GM18502 (cell line): Measurements from ENCODE around the gene PCDH7.

Experiments
- ATAC-seq: cut with Tn5 transposase; IDR thresholded peaks from one replicate; pipeline ENCODE4 v1.9.1; 2021; ENCODE audit warnings: mild to moderate bottlenecking; ENCODE audit not compliant: unreplicated experiment, poor library complexity

Gene PCDH7

DNA sequence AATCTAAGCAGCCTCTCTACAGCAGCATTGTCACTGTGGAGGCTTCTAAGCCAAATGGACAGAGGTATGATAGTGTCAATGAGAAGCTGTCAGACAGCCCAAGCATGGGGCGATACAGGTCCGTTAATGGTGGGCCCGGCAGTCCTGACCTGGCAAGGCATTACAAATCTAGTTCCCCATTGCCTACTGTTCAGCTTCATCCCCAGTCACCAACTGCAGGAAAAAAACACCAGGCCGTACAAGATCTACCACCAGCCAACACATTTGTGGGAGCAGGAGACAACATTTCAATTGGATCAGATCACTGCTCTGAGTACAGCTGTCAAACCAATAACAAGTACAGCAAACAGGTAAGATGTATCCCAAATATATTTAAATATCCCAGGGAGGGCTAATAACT lies 4.1 kb downstream of the PCDH7 start:
- ATAC-seq, result no peak

DNA sequence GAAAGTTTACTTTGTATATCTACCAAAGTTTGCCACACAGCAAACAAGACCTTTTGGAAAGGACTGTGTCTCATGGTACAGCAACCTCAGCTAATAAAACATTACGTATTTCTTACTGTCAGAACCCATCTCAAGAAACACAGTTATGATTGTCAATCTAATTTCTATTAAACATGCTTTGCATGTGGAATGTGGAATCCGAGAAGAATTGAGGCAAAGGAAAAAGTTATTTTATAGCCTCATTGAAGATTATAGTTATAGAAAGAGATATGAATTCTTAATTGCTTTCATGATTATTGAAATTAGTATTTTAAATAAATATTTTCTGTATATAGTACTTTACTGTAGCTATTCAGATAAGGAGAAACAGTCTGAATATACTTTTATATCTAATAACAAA lies 5.4 kb downstream of the PCDH7 start:
- no peak for ATAC-seq

DNA sequence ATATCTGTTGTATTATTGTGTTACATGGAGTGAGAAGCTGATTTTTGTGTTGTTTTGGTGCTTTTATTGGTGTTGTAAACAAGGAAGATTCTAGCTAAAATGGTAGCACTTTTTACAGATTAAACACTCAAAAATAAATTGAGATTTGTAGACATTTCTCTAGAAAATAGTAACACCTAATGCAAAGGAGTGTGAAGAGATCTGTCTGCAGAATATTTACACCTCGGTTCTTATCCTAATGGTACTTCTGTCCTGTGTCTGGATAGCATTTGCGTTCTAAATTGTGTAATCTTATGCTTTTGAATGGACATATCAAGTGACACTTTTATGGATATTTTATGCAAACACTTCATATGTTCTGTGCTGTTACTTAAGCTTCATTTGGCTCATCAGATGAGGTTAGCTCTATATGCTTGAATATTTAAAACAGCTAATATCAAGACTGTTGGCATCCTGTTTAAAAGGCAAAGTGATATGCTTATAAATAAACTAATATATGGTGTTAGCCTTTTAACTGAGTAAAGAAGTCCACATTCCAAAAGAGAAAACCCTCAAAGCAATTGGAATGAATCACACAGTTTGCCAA lies 6.0 kb downstream of the PCDH7 start:
- ATAC-seq, result no peak

DNA sequence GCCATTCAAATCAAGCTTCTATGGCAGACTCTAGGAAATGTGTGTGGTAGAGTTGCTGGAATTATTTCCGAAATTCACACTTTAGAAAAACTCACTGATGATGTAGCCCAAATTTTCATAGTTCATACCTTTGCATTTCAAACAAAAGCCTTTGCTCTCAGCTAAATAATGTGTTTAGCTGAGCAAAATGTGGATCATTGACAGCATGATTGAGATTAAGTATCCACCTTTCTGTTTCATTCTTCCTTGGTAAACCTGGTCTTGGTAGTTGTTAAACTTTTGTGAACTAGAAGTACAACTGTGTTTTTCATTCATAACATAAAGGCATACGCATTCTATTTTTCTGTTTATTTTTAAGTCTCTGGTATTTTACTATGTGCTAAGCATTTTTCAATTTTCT lies 7.2 kb downstream of the PCDH7 start:
- no peak for ATAC-seq

DNA sequence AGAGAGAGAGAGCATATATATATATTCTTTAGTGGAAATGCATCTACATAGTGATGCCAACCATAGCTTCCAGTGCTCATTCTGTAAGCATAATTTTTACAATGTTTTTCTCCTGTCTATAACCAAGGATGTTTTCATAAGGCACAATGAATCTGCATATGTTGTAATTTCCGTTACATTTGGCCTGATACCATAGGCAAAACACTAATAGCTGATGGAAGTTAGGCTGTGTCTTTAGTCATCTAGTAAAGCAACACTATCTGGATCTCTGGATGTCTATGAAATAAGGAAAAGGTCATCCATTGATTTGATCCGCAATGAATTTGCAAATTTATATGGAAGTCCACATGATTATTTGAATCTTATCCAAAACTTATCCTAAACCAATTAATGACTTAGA lies 8.1 kb downstream of the PCDH7 start:
- no peak for ATAC-seq

DNA sequence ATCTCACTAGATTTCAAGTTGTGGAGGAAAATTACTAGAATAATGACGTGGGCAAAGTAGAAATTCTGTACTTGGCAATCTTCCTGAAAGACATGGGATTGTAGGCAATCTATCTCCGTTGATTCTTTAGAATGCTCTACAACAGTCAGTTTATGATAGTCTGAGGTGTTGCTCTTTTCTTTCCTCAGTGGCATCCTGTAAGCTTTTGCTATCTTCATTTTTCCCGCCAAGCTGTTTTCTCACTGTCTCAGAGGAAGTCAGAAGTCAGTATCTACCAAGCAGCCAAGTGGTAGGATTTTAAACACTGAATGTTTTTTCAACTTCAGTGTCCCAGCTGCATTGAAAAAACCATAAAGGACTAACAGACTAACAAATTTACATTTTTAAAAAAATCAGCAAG lies 23.7 kb downstream of the PCDH7 start:
- no peak for ATAC-seq

DNA sequence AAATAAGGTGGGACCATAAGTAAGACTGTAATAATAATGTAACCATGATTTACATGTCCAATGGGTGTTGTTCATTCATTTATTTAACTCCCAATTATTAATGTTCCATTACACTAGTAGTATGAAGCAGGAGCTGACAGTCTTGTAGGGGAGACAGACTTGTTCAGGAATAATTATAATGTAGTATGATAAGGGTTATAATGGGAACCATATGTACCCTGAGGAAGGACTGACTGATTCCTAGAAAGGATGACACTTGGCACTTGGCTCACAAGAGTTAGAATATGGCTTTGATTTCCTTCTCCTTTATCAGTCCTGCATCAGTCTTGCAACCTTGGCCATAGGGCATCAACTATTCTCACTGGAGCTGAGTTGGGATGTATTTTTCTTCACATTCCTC lies 24.2 kb downstream of the PCDH7 start:
- no peak for ATAC-seq

DNA sequence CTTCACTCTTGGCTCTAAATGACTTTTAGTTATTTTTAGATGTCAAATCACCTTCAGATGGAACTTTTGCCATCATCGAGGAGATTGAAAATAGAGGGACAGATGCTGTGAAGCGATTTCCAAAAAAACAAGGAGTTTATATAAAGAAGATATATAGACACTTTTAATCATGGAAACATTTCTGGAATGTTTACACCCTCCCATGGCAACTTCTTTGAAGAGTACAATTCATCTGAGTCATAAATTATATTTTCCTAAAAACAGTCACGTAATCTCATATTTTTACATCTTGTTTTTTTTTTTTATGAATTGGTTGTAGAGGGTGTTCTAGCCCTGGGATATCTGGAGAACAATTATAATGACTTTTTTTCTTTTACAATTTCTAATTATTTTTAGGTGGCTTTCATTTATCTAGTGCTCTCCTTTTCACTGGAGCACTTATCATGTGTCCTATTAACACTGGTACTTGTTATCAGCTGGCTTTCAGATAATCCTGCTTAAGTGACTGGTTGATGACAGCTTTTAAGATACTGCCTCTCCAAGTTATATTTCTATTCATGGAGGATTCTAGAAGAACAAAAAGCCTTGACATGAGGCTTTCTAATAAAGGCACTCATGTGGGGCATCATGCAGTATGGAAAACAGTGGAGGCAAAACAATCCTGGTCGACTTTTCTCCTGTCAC lies 24.9 kb downstream of the PCDH7 start:
- no peak for ATAC-seq

DNA sequence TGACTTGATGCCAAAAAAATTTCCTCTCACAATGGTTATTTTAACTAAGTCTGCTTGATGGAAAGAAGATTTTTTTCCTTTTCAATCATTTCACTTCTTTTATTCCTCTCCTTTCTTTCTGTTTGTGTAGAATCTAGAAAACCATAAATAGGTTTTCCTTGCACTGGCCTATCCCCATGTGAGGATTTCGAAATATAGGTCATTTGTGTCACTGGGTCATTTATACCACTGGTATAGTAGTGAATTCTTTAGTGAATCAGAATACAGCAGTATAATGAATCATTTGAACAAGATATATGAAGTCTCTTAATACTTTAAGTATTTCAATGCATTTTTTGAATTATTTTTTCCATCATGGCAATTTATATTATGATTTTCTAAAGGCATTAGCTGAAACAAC lies 26.6 kb downstream of the PCDH7 start:
- no peak for ATAC-seq

DNA sequence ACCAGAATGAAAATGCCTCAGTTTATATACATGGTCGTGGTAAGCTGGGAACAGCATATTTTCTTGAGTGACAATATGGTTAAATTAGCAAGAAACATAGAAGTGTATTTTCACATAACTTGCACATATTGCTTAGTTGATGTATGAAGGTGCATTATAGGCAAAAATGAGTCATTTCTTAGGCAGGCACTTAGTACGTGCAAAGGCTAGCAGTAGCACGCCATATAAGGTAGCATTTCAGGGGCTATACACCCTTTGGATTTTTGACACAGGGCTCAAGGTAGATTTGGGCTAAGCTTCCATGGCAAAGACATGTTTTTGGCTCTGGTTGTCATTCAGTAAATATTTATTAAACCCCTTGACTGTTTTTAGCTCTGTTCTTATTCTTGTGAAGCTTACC lies 33.1 kb downstream of the PCDH7 start:
- ATAC-seq, result no peak

DNA sequence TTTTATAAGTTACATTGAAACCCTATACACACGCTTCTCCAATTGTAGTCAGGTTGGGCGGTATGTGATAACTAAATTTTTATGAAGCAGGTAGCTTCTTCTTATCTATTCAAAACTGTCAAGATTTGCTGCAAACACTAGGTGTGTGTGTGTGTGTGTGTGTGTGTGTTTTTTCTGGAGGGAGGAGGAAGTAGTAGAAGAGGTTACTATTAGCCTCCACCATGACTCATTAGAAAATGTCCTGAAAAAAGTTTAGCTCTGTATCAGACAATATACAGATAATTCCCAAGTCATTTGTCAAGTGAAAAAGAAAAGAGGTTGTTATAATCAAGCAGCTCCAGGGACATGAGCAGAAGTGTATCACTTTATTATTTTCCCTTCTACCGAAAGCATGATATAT lies 33.9 kb downstream of the PCDH7 start:
- no peak for ATAC-seq

DNA sequence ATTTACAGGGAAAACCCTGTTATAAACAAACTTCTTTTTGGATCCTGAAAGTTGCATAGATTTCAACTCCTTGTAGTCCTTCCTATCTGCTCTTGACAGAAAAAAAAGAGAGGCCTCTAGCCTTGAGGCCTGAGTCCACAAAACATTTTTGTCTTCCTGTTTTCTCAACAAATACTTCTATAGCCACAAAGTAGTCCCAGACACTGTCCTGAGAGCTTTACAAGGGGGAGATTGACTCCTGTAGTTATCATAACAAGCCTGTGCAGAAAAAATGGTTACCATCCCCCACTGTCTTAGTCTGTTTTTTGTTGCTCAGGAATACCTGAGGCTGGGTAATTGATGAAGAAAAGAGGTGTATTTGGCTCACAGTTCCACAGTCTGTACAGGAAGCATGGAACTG lies 35.2 kb downstream of the PCDH7 start:
- ATAC-seq, result no peak

DNA sequence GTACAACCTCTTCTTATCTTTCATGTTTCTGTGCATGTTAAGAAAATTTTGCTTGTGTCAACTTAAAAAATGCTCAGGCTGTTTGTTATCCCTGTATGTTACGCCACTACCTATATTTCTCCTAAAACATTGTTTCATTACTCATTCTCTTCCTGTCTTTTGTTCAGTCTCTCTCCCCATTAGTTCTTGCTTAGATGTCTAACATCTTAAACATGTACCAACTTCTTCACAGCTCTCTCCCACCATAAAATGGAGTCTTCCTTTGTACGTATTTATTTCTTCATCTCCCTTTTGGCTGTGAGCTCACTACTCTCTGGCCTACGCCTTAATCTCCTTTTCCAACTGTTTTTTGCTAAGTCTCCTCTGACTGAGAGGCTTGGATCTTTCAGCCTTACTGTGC lies 36.4 kb downstream of the PCDH7 start:
- no peak for ATAC-seq

DNA sequence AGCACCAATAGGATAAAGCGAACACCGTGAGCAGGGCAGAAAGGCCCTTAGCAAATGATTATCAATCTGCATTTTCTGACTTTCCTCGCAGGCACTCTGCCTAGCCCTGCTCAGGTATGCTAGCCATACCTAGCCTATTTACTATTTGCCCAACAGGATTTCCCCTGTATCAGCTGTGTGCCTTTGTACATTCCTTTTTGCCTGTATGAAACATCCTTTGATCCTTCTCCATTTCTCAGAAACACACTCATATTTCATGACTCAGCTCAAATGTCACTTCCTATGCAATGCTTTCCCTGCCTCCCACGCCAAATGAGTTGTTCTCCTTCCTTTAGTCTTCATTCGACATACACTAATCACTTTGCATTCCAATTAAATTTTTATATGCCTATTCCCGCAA lies 37.2 kb downstream of the PCDH7 start:
- no peak for ATAC-seq

DNA sequence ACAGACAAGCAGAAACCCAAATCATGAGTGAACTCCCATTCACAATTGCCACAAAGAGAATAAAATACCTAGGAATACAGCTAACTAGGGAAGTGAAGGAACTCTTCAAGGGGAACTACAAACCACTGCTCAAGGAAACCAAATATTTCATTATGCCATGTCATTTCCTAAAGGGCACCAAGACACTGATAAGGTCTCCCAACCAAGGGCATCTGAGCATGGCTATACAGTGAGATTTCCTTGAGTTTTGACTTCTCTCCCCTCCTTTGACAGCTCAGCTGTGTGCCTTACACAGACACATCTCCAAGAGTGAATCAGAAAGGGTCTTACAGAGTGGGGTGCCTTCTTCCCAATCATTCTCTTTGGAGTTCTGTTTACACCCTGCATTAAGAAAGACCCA lies 40.4 kb downstream of the PCDH7 start:
- ATAC-seq, result no peak

DNA sequence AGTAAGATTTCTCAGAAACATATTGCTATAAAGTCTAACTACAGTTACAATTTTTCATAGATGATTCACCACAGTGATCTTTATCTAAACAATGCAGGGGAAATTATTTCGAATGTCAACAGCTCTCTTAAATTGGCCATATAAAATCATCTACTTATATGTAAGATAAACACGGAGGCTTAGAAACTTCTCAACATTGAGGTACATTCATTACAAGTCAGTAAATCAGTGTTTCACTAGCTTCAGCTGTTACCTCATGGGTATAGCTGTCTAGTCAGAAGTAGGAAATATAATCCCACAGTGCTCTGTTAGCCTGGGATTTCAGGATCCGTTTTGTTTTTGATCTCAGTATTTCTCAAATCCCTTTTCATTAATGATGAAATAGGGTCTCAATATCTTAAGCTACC lies 43.2 kb downstream of the PCDH7 start:
- ATAC-seq, result no peak

DNA sequence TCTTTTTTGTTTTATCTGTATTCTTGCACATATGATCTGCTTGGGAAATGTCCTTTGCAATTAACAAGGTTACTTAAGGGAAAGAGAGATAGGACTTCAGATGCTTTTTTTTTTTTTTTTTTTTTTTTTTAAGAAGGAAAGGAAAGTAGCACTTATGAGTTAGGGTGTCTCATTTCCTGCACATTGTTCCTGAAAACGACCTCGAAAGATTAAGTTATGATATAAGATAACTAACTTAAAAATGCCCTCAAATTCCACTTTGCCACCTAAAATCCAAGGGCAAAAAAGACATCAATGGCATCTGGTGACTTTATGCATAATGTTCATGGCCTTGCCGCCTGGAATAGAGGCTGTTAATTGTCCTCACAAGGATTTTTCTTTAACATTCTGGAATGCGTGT lies 44.9 kb downstream of the PCDH7 start:
- no peak for ATAC-seq

DNA sequence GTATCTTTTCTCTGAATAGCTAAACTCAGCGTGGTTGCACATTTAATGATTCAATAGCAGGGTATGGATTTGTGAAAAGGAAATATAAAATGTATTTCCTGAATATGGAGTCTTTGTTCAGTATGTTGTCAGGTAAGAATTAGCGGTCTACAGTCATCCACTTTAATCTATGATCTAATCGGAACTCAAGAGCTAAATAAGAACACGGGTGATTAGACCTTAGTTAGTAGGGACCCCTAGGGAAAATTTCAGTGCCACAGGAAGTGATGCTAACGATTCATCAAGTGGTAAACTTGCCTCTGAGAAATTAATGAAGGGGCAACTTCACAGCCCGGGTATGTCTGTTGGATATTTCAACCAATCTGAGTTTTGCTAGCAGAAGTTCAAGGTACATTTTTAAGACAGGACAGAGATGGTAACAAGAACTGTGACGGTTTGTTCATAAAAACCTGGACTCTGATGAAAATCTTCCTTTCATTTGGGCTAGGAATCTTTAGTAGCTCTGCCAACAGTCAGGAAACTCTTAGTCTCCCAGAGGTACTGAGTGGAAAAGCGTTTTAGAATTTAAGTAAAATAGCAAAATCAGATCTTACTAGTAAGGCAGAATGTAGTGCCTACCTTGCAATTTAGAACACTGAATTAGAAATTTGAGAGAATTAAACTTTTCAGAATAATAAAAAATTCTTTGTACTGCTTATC lies 47.1 kb downstream of the PCDH7 start:
- no peak for ATAC-seq

DNA sequence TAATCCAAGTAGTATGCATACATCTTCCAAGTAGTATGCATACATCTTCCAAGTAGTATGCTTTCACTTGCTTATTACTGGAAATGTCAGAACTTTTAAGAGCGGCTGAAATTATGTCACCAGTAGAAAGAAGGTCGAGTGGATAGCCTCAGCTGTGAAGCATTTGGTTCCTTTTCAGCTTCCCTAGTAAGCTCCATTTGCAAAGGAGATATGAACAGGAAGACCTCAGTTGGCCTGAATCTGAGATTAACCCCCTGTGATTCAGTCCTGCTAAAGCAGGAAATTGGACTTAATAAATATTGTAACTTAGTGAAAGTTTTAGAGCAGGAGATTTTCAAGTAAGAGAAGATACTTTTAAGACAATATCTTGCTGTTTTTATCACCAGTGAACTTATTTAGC lies 48.1 kb downstream of the PCDH7 start:
- ATAC-seq, result no peak

DNA sequence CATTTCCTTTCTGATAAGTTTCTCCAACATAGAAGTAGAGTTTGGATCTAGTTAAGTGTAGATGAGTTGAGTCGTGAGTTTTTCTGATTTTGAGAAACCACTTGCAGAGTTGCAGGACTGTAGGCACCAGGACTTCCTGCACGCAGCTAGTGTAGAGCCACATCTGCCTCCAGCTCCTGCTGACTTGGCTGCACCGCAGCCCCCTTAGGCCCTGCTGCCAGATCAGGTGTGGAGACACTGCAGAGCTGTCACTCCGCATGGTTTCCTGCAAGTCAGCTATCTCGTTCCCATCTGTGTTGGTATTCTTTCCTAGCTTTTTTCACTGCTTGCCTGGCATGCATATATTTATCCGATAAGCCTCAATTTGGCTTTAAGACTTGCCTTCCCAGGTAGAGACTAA lies 48.9 kb downstream of the PCDH7 start:
- ATAC-seq, result no peak

DNA sequence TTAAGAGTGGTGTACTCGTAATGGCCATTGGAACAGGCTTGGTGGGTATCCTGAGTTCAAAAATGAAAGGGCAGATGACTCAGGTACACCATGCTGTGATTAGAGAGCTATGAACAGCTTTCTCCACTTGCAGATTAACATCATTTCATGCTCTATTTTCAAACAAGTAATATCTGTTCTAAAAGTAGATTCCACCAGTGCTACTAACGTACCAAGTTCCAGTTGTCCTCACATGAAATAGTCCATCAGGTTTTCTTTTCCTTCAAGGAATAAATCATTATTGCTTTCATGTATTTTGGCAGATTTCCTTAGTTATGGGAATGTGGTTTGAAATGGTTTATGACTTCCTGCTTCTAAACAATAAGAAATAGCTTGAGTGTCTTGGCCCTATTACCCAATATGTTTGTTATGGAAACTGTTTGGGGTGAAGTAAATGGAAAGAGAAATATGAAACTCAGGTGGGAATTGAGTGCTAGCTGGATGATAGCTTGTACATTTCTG lies 49.9 kb downstream of the PCDH7 start:
- no peak for ATAC-seq

DNA sequence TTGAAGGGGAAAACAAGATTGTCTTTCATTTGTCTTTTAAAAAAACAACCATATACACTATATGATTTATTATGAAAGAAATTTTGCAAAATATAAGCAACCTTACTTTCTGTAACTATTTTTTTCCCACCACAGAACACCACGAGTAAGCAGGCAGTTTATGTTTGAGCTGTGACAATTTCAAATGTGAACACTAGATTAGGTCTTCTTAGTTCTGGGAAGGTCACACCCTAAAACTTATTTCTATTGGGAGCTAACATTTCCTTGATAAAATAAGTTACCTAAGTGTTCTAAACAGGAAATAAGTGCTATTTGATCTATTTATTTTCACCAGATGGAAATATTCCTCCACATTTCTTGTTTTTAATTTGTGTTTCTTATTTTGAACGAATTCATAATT lies 50.6 kb downstream of the PCDH7 start:
- ATAC-seq, result no peak
